Thoracic aorta (tissue), 2 donors: ENCODE results near the gene ERBB4. TPM values are rescaled to one million over a fixed set of nuclear protein-coding genes. Genes with fewer than 3 reads are reported as not detected.

Source experiments
- ATAC-seq: fragments of 150-250 bp; one replicate; pipeline ENCODE4 v1.8.0; 2017; ENCODE audit warnings: low read depth; ENCODE audit not compliant: insufficient number of reproducible peaks, low FRiP score
- DNase-seq: peaks from one replicate; pipeline ENCODE4 v3.0.0-alpha.2; 2020; ENCODE audit warnings: low spot score
- H3K27ac ChIP-seq, 2 donors: fragments of 200-600 bp; sonication (generic); 1 replicate in 1 of 2; 2 replicates in 1 of 2; pipeline ENCODE4 v1.5.1; 2016; ENCODE audit warnings: mild to moderate bottlenecking in 2 of 2, moderate library complexity in 2 of 2
- H3K27me3 ChIP-seq: fragments of 200-600 bp; sonication (generic); replicated peaks from 2 replicates; pipeline ENCODE4 v1.6.0; 2016; ENCODE audit warnings: mild to moderate bottlenecking; ENCODE audit not compliant: insufficient read depth
- H3K36me3 ChIP-seq: fragments of 200-600 bp; sonication (generic); one replicate; pipeline ENCODE4 v1.5.1; 2016
- H3K4me1 ChIP-seq, 2 donors: fragments of 200-600 bp; sonication (generic); 1 replicate in 1 of 2; 2 replicates in 1 of 2; pipeline versions ENCODE4 v1.5.1 to v1.6.0; 2016; ENCODE audit warnings: low read depth in 2 of 2, mild to moderate bottlenecking in 1 of 2; ENCODE audit not compliant: control insufficient read depth in 1 of 2
- H3K4me3 ChIP-seq: fragments of 200-600 bp; sonication (generic); 2 replicates; pipeline ENCODE4 v1.5.1; 2016; ENCODE audit warnings: mild to moderate bottlenecking
- H3K9me3 ChIP-seq: fragments of 200-600 bp; sonication (generic); 2 replicates; pipeline ENCODE4 v1.5.1; 2016
- total RNA-seq, 2 donors: library from RNA; depleted of rRNA; stranded (reverse); fragments of >200 nt; gene quantifications; one replicate each; pipeline versions ENCODE4 v1.1.0 to v1.2.3, GENCODE V29; 2016
- TF ChIP-seq, protein P1 (sequence below): fragments of 200-600 bp; sonication (generic); IDR thresholded peaks from one replicate; pipeline ENCODE4 v1.5.1; 2019; ENCODE audit warnings: antibody characterized with exemption

The ERBB4 gene
- total RNA-seq, 2 donors from 2014 or later, result 15.7 to 29.3 TPM

- ATAC-seq, result no peak
- Histone ChIP-seq H3K36me3 (no peaks in the 10 kb centered on the region), H3K9me3 (no peaks in the 10 kb centered on the region), H3K4me3 (no peak overlapping the region), H3K27me3 (no peaks in the 10 kb centered on the region), H3K27ac (no peak overlapping the region), H3K4me1 (no peaks in the 10 kb centered on the region)
- TF ChIP-seq, protein P1, sequence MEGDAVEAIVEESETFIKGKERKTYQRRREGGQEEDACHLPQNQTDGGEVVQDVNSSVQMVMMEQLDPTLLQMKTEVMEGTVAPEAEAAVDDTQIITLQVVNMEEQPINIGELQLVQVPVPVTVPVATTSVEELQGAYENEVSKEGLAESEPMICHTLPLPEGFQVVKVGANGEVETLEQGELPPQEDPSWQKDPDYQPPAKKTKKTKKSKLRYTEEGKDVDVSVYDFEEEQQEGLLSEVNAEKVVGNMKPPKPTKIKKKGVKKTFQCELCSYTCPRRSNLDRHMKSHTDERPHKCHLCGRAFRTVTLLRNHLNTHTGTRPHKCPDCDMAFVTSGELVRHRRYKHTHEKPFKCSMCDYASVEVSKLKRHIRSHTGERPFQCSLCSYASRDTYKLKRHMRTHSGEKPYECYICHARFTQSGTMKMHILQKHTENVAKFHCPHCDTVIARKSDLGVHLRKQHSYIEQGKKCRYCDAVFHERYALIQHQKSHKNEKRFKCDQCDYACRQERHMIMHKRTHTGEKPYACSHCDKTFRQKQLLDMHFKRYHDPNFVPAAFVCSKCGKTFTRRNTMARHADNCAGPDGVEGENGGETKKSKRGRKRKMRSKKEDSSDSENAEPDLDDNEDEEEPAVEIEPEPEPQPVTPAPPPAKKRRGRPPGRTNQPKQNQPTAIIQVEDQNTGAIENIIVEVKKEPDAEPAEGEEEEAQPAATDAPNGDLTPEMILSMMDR, result no peak
- no peak for DNase-seq
These were observed 678.4 kb downstream of the ERBB4 start for GRCh38 chr2:211860224-211860623.

GRCh38 chr2:211854832-211855231, 683.8 kb downstream of the ERBB4 start:
- Histone ChIP-seq H3K9me3 (no peaks in the 10 kb centered on the region), H3K27ac (no peak overlapping the region), H3K36me3 (no peaks in the 10 kb centered on the region), H3K4me3 (no peak overlapping the region), H3K27me3 (no peaks in the 10 kb centered on the region), H3K4me1 (no peaks in the 10 kb centered on the region)
- TF ChIP-seq, protein P1, result peak; percentile 9
- no peak for DNase-seq
- ATAC-seq, result no peak

DNA sequence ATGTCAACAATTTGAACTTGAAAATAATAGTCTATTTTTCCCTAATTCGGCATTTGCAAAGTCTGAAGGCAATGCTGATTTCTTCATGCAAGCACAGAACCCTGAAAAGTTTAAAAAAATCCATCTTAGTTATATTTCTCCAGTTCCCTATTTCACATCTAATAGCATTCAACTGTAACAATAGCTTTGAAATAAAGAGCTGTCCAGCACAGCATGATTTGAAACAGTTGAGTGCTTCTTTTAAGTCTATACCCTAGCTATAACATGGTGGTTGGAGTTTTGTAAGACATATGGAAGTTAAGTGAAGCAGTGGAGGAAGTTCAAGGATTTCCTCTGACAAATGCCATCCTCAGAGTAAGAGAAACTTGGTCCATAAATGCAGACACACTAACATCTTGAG, 691.9 kb downstream of the ERBB4 start:
- H3K4me1 ChIP-seq, result peaks cover 0 to 5% of the 10 kb centered on the region in 2 donors
- no peaks in the 10 kb centered on the region for H3K36me3 ChIP-seq
- DNase-seq (no peak), ATAC-seq (no peak)
- H3K27me3 ChIP-seq, result no peaks in the 10 kb centered on the region
- no peak overlapping the region for H3K27ac ChIP-seq
- H3K4me3 ChIP-seq, result no peak overlapping the region
- no peaks in the 10 kb centered on the region for H3K9me3 ChIP-seq
- TF ChIP-seq, protein P1, result no peak

DNA sequence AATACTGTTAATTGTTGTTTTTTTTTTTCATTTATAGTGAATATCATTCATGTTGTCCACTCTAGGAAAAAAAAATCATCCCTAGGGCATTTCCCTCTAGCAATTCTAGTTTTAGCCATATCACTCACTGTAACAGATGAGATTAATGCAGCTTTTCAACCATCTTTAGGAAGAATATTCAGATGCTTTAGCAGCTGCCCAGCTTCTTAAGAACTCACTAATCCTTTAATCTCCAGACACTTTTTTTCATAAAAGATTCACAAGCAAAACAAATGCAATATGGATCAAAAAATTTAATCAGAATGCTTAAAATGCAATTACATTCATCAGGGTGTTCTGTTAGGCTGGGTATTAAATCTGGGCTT, 692.6 kb downstream of the ERBB4 start:
- Histone ChIP-seq H3K4me3 (no peak overlapping the region), H3K27ac (no peak overlapping the region), H3K9me3 (no peaks in the 10 kb centered on the region), H3K4me1 (peaks cover 0 to 5% of the 10 kb centered on the region in 2 donors), H3K27me3 (no peaks in the 10 kb centered on the region), H3K36me3 (no peaks in the 10 kb centered on the region)
- ATAC-seq (no peak), DNase-seq (no peak)
- TF ChIP-seq, protein P1, result no peak

- peaks cover 0 to 5% of the 10 kb centered on the region in 2 donors for H3K4me1 ChIP-seq
- no peak overlapping the region for H3K4me3 ChIP-seq
- no peak for ATAC-seq
- TF ChIP-seq, protein P1, result no peak
- no peaks in the 10 kb centered on the region for H3K27me3 ChIP-seq
- H3K36me3 ChIP-seq, result no peaks in the 10 kb centered on the region
- DNase-seq, result no peak
- no peak overlapping the region for H3K27ac ChIP-seq
- no peaks in the 10 kb centered on the region for H3K9me3 ChIP-seq
These were observed 693.1 kb downstream of the ERBB4 start for GRCh38 chr2:211845338-211846035.
